Measurements from ENCODE around the gene MAP3K3.

MAP3K3 gene

DNA sequence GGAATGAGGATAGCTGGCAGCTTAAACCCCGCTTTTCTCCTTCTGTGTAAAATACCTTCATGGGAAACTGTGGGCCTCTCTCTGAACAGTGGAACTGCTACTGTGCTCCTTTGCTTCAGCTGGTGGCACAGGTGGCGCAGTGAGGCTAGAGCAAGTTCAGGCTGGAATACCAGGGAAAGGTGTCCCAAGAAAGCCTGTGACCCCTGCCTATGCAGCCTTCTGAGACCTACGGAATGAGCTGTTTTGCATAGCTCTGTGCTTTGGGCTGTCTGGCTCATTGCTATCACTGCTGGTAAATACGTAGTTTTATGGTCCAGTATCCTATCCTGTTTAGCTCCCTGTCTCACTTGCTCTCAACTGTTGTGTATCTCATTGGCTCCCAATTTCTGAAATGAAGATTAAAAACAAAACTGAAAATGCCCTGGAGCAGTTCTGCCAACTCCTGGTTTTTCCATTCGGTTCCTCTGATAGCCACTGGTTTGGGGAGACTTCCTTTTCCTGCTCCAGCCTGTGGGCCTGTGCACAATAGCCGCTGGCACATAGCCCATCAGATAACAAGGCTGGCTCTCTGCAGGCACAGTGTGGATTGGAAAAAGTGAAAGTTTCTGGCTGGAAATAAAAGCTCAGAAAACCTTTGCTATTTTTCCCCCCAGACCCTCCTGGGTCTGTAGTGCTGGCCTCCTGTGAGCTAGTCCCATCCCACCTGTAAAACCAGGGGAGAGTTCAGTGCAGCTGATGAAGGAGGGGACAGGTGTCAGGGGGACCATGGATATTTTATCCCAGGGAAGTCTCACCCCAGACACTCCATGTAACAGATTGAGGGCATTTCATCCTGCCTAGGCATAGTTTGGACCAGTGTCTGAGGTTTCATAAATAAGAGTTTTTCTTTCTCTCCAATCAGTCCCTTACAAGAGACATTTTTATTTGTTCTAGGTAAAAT is 53.7 kb downstream of the MAP3K3 start (continued):
- TF ChIP-seq ZBTB48 (tag by site-specific recombination; IDR thresholded peaks at IDR 0.05) (no peak), ZNF785 (tag by site-specific recombination; IDR thresholded peaks at IDR 0.05) (no peak), ZNF184 (tag by site-specific recombination; IDR thresholded peaks at IDR 0.05) (no peak), ZNF521 (tag by site-specific recombination; IDR thresholded peaks at IDR 0.05) (no peak), ZBTB10 (tag by site-specific recombination; IDR thresholded peaks at IDR 0.05) (no peak), ZNF221 (tag by site-specific recombination; IDR thresholded peaks at IDR 0.05; ENCODE audit: borderline replicate concordance) (no peak), ZNF335 (tag by site-specific recombination; conservative IDR thresholded peaks at IDR 0.05) (peak; percentile 64), ZNF610 (tag by site-specific recombination; IDR thresholded peaks at IDR 0.05; ENCODE audit: borderline replicate concordance) (no peak), ZNF140 (tag by site-specific recombination; IDR thresholded peaks at IDR 0.05) (no peak), ZNF626 (tag by site-specific recombination; IDR thresholded peaks at IDR 0.05) (no peak), AEBP2 (tag by site-specific recombination; IDR thresholded peaks at IDR 0.05; ENCODE audit: borderline replicate concordance) (no peak), ZNF843 (tag by site-specific recombination; IDR thresholded peaks at IDR 0.05) (no peak), ZNF302 (tag by site-specific recombination; IDR thresholded peaks at IDR 0.05; ENCODE audit: low read depth) (no peak), ZNF391 (tag by site-specific recombination; IDR thresholded peaks at IDR 0.05; ENCODE audit: borderline replicate concordance, low read depth) (no peak), ZNF416 (tag by site-specific recombination; IDR thresholded peaks at IDR 0.05) (no peak), ZNF292 (tag by site-specific recombination; IDR thresholded peaks at IDR 0.05; ENCODE audit: borderline replicate concordance, low read depth) (no peak), ZNF202 (tag by site-specific recombination; IDR thresholded peaks at IDR 0.05; ENCODE audit: borderline replicate concordance) (no peak), SCRT2 (tag by site-specific recombination; IDR thresholded peaks at IDR 0.05) (0 out of 2 replicates have a peak, but pooled peaks have one; percentile 43), KLF9 (tag by site-specific recombination; IDR thresholded peaks at IDR 0.05; ENCODE audit: low read depth) (no peak), ZNF677 (tag by site-specific recombination; IDR thresholded peaks at IDR 0.05) (no peak), TRIM28 (IDR thresholded peaks at IDR 0.05; ENCODE audit: borderline replicate concordance, low read length) (peak; percentile 95), ZNF169 (tag by site-specific recombination; IDR thresholded peaks at IDR 0.05) (no peak)
- TF ChIP-seq, protein P1, sequence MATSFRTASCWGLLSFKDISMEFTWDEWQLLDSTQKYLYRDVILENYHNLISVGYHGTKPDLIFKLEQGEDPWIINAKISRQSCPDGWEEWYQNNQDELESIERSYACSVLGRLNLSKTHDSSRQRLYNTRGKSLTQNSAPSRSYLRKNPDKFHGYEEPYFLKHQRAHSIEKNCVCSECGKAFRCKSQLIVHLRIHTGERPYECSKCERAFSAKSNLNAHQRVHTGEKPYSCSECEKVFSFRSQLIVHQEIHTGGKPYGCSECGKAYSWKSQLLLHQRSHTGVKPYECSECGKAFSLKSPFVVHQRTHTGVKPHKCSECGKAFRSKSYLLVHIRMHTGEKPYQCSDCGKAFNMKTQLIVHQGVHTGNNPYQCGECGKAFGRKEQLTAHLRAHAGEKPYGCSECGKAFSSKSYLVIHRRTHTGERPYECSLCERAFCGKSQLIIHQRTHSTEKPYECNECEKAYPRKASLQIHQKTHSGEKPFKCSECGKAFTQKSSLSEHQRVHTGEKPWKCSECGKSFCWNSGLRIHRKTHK (tag by site-specific recombination; IDR thresholded peaks at IDR 0.05), result no peak
- TF ChIP-seq, protein P2, sequence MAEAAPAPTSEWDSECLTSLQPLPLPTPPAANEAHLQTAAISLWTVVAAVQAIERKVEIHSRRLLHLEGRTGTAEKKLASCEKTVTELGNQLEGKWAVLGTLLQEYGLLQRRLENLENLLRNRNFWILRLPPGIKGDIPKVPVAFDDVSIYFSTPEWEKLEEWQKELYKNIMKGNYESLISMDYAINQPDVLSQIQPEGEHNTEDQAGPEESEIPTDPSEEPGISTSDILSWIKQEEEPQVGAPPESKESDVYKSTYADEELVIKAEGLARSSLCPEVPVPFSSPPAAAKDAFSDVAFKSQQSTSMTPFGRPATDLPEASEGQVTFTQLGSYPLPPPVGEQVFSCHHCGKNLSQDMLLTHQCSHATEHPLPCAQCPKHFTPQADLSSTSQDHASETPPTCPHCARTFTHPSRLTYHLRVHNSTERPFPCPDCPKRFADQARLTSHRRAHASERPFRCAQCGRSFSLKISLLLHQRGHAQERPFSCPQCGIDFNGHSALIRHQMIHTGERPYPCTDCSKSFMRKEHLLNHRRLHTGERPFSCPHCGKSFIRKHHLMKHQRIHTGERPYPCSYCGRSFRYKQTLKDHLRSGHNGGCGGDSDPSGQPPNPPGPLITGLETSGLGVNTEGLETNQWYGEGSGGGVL (tag by site-specific recombination; IDR thresholded peaks at IDR 0.05), result no peak
- TF ChIP-seq, protein P3, sequence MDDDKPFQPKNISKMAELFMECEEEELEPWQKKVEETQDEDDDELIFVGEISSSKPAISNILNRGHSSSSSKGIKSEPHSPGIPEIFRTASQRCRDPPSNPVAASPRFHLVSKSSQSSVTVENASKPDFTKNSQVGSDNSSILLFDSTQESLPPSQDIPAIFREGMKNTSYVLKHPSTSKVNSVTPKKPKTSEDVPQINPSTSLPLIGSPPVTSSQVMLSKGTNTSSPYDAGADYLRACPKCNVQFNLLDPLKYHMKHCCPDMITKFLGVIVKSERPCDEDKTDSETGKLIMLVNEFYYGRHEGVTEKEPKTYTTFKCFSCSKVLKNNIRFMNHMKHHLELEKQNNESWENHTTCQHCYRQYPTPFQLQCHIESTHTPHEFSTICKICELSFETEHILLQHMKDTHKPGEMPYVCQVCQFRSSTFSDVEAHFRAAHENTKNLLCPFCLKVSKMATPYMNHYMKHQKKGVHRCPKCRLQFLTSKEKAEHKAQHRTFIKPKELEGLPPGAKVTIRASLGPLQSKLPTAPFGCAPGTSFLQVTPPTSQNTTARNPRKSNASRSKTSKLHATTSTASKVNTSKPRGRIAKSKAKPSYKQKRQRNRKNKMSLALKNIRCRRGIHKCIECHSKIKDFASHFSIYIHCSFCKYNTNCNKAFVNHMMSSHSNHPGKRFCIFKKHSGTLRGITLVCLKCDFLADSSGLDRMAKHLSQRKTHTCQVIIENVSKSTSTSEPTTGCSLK (tag by site-specific recombination; IDR thresholded peaks at IDR 0.05), result no peak
- TF ChIP-seq, protein P4, sequence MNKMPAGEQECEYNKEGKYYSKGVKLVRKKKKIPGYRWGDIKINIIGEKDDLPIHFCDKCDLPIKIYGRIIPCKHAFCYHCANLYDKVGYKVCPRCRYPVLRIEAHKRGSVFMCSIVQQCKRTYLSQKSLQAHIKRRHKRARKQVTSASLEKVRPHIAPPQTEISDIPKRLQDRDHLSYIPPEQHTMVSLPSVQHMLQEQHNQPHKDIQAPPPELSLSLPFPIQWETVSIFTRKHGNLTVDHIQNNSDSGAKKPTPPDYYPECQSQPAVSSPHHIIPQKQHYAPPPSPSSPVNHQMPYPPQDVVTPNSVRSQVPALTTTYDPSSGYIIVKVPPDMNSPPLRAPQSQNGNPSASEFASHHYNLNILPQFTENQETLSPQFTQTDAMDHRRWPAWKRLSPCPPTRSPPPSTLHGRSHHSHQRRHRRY (tag by site-specific recombination; IDR thresholded peaks at IDR 0.05), result no peak

Measured in HEK293 (cell line).